Neural crest cell (in vitro differentiated cells): ENCODE results near the gene CACNA2D2. TPM values are rescaled to one million over a fixed set of nuclear protein-coding genes. Genes with fewer than 3 reads are reported as not detected.

Experiments
- DNase-seq: peaks from one replicate; pipeline ENCODE4 v3.0.0; 2021; ENCODE audit warnings: low read depth, mixed read lengths, low spot score
- H3K27ac Mint-ChIP-seq: one replicate; pipeline ENCODE4 v1.8.0; 2021; ENCODE audit warnings: mild to moderate bottlenecking, mixed read lengths; ENCODE audit not compliant: unreplicated experiment
- H3K27me3 Mint-ChIP-seq: 2 replicates; pipeline ENCODE4 v1.8.0; 2021; ENCODE audit warnings: low read depth, mild to moderate bottlenecking, mixed read lengths
- H3K36me3 Mint-ChIP-seq: 2 replicates; pipeline ENCODE4 v1.8.0; 2021; ENCODE audit warnings: low read depth, mild to moderate bottlenecking, mixed read lengths
- H3K4me1 Mint-ChIP-seq: 2 replicates; pipeline ENCODE4 v1.8.0; 2021; ENCODE audit warnings: mixed read lengths
- H3K4me3 Mint-ChIP-seq: one replicate; pipeline ENCODE4 v1.8.0; 2021; ENCODE audit warnings: mild to moderate bottlenecking, mixed read lengths
- H3K9me3 Mint-ChIP-seq: 2 replicates; pipeline ENCODE4 v1.8.0; 2021; ENCODE audit warnings: mixed read lengths
- total RNA-seq: library from RNA; stranded (reverse); gene quantifications from 2 replicates; pipeline ENCODE4 v1.2.1, GENCODE V29; 2021
- TF ChIP-seq, protein P1 (sequence below): fragments of 200-600 bp; sonication (generic); conservative IDR thresholded peaks from 2 replicates; pipeline ENCODE4 v1.5.0; 2021; ENCODE audit warnings: antibody characterized with exemption, mild to moderate bottlenecking

Gene CACNA2D2
- total RNA-seq, 1 donor from 2014 or later = 8.7 TPM

DNA sequence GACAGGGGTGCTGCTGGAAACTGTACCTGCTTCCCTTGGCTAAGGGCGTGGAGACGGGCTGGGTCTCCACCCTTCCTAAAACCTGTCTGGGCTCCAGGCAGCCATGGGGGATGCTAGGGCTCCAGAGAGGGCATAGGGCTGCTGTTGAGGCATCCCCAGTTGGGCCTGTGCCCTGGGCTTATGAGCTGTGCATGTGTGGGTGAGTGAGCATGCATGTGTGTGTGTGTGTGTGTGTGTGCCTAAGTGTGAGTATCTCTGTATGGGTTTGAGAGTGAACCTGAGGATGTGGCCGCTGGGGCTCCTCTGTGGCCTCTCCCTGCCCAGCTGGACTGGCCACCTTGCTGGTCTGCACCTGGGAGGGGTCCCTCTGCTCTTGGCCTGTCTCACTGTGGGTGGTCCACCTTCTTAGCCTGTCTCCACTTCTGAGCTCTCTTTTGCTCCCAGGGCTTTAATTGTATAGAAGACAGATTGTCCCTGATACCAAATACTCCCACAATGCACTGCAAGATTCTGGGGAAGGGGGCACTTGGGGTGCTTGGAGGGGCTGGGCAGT is 132.2 kb downstream of the CACNA2D2 start:
- Mint-ChIP-seq H3K4me1 (peaks cover 25% of the 10 kb centered on the region), H3K9me3 (no peaks in the 10 kb centered on the region), H3K27me3 (no peaks in the 10 kb centered on the region), H3K36me3 (no peaks in the 10 kb centered on the region), H3K4me3 (no peak overlapping the region), H3K27ac (peak overlapping the region; percentile 5)
- TF ChIP-seq, protein P1, sequence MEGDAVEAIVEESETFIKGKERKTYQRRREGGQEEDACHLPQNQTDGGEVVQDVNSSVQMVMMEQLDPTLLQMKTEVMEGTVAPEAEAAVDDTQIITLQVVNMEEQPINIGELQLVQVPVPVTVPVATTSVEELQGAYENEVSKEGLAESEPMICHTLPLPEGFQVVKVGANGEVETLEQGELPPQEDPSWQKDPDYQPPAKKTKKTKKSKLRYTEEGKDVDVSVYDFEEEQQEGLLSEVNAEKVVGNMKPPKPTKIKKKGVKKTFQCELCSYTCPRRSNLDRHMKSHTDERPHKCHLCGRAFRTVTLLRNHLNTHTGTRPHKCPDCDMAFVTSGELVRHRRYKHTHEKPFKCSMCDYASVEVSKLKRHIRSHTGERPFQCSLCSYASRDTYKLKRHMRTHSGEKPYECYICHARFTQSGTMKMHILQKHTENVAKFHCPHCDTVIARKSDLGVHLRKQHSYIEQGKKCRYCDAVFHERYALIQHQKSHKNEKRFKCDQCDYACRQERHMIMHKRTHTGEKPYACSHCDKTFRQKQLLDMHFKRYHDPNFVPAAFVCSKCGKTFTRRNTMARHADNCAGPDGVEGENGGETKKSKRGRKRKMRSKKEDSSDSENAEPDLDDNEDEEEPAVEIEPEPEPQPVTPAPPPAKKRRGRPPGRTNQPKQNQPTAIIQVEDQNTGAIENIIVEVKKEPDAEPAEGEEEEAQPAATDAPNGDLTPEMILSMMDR = no peak
- no peak for DNase-seq

DNA sequence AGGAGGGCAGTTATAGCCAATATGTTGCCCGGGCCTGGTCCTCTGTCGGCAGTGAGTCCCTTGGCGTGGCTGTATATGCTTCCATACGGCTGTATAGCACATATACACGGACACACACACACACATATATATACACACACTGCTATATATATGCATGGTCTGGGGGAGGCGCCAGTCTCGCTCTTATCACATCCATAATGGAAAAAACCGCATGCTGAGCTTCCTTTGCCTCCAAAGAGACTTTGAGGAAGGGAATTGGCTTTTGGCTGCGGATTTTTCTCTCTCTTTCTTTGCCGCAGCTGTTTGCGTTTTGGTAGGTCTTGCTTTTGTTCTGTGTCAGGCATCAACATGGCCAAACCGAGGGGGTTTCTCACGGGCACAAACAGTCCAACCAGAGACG is 132.8 kb downstream of the CACNA2D2 start:
- TF ChIP-seq, protein P1 = peak; percentile 37
- peak overlapping the region; percentile 36 for H3K4me3 Mint-ChIP-seq
- no peak for DNase-seq
- no peaks in the 10 kb centered on the region for H3K36me3 Mint-ChIP-seq
- peaks cover 25% of the 10 kb centered on the region for H3K4me1 Mint-ChIP-seq
- no peaks in the 10 kb centered on the region for H3K27me3 Mint-ChIP-seq
- no peaks in the 10 kb centered on the region for H3K9me3 Mint-ChIP-seq
- peak overlapping the region; percentile 5 for H3K27ac Mint-ChIP-seq

DNA sequence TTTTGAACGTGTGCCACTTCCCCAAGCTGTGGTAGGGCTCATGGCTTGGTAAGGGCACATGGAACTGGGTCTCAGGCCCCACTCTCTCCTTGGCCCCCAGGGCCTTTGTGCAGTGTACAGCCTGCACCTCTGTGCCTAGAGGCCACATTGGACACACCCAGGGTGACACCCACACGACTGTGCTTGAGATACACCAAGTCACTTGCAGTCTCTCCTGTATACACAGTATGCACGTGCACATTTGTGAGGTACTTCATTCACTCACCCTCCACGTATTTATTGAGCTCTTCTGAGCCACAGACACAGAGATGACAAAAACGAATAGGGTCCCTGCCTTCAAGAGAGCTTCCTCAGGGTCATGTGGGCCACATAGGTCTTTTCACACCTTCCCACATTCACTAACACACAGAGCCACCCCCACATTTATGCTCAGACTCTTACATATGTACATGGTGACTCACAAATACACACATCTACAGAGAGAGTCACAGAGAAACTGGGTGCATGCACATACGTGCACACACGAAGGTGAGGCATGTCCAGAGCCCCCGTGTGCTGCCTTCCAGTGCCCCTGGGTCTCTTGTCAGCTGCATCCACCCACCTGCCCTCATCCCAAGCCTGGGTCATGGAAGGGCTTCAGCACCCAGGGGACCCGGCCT is 134.3 kb downstream of the CACNA2D2 start:
- TF ChIP-seq, protein P1 = no peak
- Mint-ChIP-seq H3K27ac (peak overlapping the region; percentile 38), H3K4me1 (peaks cover 25% of the 10 kb centered on the region), H3K36me3 (no peaks in the 10 kb centered on the region), H3K4me3 (peak overlapping the region; percentile 4), H3K27me3 (no peaks in the 10 kb centered on the region), H3K9me3 (no peaks in the 10 kb centered on the region)
- DNase-seq = no peak

DNA sequence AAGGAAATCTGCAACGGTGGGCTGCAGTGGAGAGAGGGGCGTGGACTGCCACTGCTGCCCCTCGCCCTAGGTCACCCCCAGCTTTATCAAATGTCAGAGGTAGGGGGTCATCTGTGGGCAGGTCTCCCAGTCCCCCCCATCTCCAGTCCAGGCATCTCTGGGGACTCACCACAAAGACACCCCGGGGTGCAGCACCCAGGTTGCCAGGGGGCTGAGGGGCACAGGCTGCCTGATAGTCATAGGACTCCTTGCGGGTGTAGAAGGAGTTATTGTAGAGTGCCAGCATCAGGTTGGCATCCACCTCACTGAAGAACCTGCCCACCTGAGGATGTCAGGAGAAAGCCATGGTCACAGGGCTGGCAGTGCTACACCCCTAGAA is 137.6 kb downstream of the CACNA2D2 start:
- Mint-ChIP-seq H3K4me1 (peaks cover 11% of the 10 kb centered on the region), H3K9me3 (no peaks in the 10 kb centered on the region), H3K27ac (no peak overlapping the region), H3K36me3 (no peaks in the 10 kb centered on the region), H3K27me3 (no peaks in the 10 kb centered on the region), H3K4me3 (peak overlapping the region; percentile 75)
- no peak for DNase-seq
- TF ChIP-seq, protein P1 = no peak

DNA sequence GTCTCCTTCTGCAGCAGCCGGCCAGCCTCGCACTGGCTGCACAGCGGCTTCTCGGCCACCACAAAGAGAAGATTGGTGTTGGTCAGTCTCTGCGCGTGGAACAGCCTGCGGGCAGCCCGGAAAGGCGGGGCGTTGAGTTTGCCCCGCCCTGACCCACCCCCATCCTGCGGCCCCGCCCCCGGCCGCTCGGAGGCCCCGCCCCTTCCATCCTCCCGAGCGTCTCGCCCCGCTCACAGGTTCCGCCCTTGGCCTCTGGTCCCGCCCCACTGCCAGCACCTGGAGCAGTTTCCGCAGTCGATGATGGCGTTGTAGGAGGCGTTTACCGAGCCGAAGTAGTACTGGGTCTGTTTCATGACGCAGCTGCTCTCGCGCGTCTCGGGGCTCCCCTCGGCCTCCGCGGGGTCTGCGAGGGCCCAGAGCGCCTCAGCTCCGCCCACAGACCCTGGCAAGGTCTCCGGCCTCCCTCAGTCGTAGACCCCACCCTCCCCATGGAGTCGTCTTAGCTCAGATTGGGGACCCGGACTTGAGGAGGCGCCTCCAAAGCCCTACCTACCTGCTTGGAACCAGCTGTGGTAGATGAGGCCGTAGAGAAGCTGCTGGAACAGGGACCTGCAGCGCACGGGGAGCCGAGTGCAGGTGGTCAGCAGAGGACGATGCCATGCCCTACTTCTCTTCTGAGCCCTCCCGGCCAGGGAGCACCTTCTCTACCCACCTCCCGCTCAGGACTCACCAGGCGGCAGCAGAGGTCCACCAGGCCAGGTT is 138.2 kb downstream of the CACNA2D2 start:
- DNase-seq = peak; percentile 73
- Mint-ChIP-seq H3K4me3 (peak overlapping the region; percentile 75), H3K36me3 (no peaks in the 10 kb centered on the region), H3K27ac (peak overlapping the region; percentile 43), H3K4me1 (peaks cover 6% of the 10 kb centered on the region), H3K27me3 (no peaks in the 10 kb centered on the region), H3K9me3 (no peaks in the 10 kb centered on the region)
- TF ChIP-seq, protein P1 = no peak
